Activated CD8-positive, alpha-beta memory T cell treated with anti-CD3 and anti-CD28 coated beads, Interleukin-2, amount 10 ng/mL, durations not matched to agents 7 days and 5 days (primary cell): ENCODE data around the gene RAD21L1. TPM values are rescaled to one million over a fixed set of nuclear protein-coding genes. Genes with fewer than 3 reads are reported as not detected.
"Not testable (repeated sequence)": the region's sequence is repeated elsewhere in the genome, so short reads cannot be mapped to it uniquely, and the experiment has no call there.

Experiments
- ATAC-seq: fragments of 150-1000 bp; cut with Tn5 transposase; one replicate; pipeline ENCODE4 v1.10.0; 2021; ENCODE audit warnings: moderate library complexity
- CTCF ChIA-PET: fragments of 350-600 bp; sonication (Branson Sonifier 250); formaldehyde crosslinking; loops from one replicate; lab custom pipeline; 2021; ENCODE audit warnings: antibody characterized with exemption; lab: Charles Lee
- DNase-seq: peaks from one replicate; pipeline ENCODE4 v3.0.0-alpha.2; 2020
- H3K27ac Mint-ChIP-seq: one replicate; pipeline ENCODE4 v1.8.0; 2021; ENCODE audit warnings: mild to moderate bottlenecking, mixed read lengths
- H3K27me3 Mint-ChIP-seq: one replicate; pipeline ENCODE4 v1.8.0; 2021; ENCODE audit warnings: mixed read lengths
- H3K36me3 Mint-ChIP-seq: one replicate; pipeline ENCODE4 v1.8.0; 2021; ENCODE audit warnings: mild to moderate bottlenecking, mixed read lengths
- H3K4me1 Mint-ChIP-seq: one replicate; pipeline ENCODE4 v1.8.0; 2021; ENCODE audit warnings: mixed read lengths
- H3K4me3 Mint-ChIP-seq: one replicate; pipeline ENCODE4 v1.8.0; 2021; ENCODE audit warnings: mild to moderate bottlenecking, moderate library complexity, mixed read lengths
- H3K9me3 Mint-ChIP-seq: one replicate; pipeline ENCODE4 v1.8.0; 2022; ENCODE audit warnings: low read depth, mixed read lengths
- total RNA-seq, 2 experiments: library from RNA; stranded (reverse); gene quantifications; one replicate each; pipeline ENCODE4 v1.2.3, GENCODE V29; 2021

The RAD21L1 gene
- total RNA-seq, 2 experiments from 2014 or later, result 0.67 TPM; not detected in 1

DNA sequence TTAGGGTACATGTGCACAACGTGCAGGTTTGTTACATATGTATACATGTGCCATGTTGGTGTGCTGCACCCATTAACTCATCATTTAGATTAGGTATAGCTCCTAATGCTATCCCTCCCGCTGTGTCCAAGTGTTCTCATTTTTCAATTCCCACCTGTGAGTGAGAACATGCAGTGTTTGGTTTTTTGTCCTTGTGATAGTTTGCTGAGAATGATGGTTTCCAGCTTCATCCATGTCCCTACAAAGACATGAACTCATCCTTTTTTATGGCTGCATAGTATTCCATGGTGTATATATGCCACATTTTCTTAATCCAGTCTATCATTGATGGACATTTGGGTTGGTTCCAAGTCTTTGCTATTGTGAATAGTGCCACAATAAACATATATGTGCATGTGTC lies 24.4 kb downstream of the RAD21L1 start:
- CTCF ChIA-PET, H3K4me3 Mint-ChIP-seq, DNase-seq, ATAC-seq, H3K36me3 Mint-ChIP-seq, H3K9me3 Mint-ChIP-seq, H3K4me1 Mint-ChIP-seq, H3K27ac Mint-ChIP-seq: not testable (repeated sequence)
- H3K27me3 Mint-ChIP-seq, result peaks cover 28% of the 10 kb centered on the region

GRCh38 chr20:1252416-1252815 lies 26.6 kb downstream of the RAD21L1 start:
- ATAC-seq, result no peak
- H3K27me3 Mint-ChIP-seq, result peaks cover 34% of the 10 kb centered on the region

DNA sequence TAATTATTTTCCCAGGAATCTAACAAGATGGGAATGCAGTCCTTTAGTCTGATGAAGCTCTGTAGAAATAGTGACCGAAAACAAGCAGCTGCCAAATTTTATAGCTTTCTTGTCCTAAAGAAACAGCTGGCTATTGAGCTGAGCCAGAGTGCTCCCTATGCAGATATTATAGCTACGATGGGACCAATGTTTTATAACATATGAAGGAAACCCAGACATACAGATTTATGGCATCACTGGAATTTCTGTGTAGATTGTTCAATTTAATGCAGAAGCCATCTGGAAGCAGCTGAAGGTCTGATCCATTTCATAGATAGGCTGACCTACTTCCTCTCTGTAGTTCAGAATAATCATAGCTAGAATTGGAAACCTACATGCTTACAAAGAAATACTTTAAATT lies 28.4 kb downstream of the RAD21L1 start:
- Mint-ChIP-seq H3K27me3 (peaks cover 35% of the 10 kb centered on the region), H3K36me3 (peaks cover 1% of the 10 kb centered on the region), H3K27ac (no peak overlapping the region), H3K4me3 (no peak overlapping the region), H3K4me1 (peaks cover 2% of the 10 kb centered on the region), H3K9me3 (no peaks in the 10 kb centered on the region)
- ATAC-seq, result no peak
- no peak for DNase-seq
- CTCF ChIA-PET, result interaction anchor here (0.8 kb wide), 1 partner anchor 10 kb away, joined by 3 read pairs; no protein-coding TSS in a partner anchor

More at GRCh38 chr20:1252416-1252815, 26.6 kb downstream of the RAD21L1 start:
- Mint-ChIP-seq H3K4me1 (peaks cover 2% of the 10 kb centered on the region), H3K9me3 (no peaks in the 10 kb centered on the region), H3K4me3 (no peak overlapping the region), H3K36me3 (peaks cover 1% of the 10 kb centered on the region), H3K27ac (no peak overlapping the region)
- CTCF ChIA-PET, result no interaction called here
- no peak for DNase-seq

DNA sequence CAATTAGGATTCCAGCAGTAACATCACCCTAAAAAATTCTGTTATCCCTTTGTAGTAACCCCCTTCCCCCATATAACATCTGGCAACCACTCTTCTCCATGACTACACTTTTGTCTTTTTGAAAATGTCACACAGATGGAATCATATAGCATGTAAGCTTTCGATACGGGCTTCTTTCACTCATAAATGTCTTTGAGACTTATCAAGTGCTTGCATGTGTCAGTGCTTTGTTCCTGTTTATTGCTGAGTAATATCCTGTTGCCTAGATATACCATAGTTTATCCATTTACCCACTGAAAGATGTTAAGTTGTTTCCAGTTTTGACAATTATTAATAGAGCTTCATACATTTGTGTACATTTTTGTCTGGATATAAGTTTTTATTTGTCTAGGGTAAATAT lies 29.8 kb downstream of the RAD21L1 start:
- H3K36me3 Mint-ChIP-seq, result no peaks in the 10 kb centered on the region
- CTCF ChIA-PET, result no interaction called here
- H3K27ac Mint-ChIP-seq, result no peak overlapping the region
- ATAC-seq, result no peak
- DNase-seq, result no peak
- peaks cover 2% of the 10 kb centered on the region for H3K4me1 Mint-ChIP-seq
- H3K9me3 Mint-ChIP-seq, result no peaks in the 10 kb centered on the region
- H3K4me3 Mint-ChIP-seq, result no peak overlapping the region
- H3K27me3 Mint-ChIP-seq, result peaks cover 35% of the 10 kb centered on the region

DNA sequence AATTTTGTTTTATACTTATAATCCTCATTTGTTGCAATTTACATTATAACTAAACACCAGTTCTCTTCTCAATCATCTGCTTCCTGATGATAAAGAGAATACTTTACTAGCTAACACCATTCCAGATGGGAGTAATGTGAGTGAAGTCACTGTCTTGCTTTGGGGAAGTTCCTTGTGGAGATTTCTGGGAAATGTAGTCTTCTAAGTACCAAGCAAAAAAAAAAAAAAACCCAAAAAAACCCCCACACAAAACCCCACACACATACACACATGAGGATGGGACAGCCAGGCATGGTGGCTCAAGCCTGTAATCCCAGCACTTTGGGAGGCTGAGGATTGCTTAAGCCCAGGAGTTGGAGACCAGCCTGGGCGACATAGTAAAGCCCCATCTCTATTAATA lies 38.0 kb downstream of the RAD21L1 start:
- no peak overlapping the region for H3K27ac Mint-ChIP-seq
- H3K9me3 Mint-ChIP-seq, result peaks cover 7% of the 10 kb centered on the region
- ATAC-seq (no peak), DNase-seq (no peak)
- no peak overlapping the region for H3K4me3 Mint-ChIP-seq
- peaks cover 4% of the 10 kb centered on the region for H3K27me3 Mint-ChIP-seq
- peaks cover 6% of the 10 kb centered on the region for H3K36me3 Mint-ChIP-seq
- CTCF ChIA-PET, result interaction anchor here (1.0 to 1.3 kb wide), 2 partner anchors 10 to 51 kb away, joined by 3 read pairs; no protein-coding TSS in a partner anchor
- H3K4me1 Mint-ChIP-seq, result peaks cover 21% of the 10 kb centered on the region

DNA sequence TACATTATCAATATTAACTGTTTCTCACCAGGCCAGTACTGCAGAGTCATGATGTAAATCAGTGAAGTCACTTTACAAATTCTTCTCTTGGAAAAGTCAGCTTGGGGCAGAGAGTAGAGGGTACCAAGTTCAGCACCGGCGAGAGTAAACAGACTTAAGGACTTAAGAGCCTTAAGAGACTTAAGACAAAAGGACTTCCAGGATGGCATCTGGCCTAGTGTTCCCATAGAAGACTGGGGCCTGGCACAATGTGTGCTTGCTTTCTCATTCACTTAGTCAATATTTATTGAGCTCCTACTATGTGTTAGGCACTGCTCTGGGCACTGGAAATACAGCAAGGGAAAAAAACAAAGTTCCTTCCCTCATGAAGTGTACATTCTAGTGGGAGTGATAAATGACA lies 38.9 kb downstream of the RAD21L1 start:
- peak overlapping the region; percentile 80 for H3K4me3 Mint-ChIP-seq
- H3K9me3 Mint-ChIP-seq, result peaks cover 7% of the 10 kb centered on the region
- H3K4me1 Mint-ChIP-seq, result peaks cover 21% of the 10 kb centered on the region
- peaks cover 4% of the 10 kb centered on the region for H3K27me3 Mint-ChIP-seq
- CTCF ChIA-PET, result interaction anchor here (1.0 to 1.3 kb wide), 2 partner anchors 11 to 52 kb away, joined by 3 read pairs; no protein-coding TSS in a partner anchor
- ATAC-seq (no peak), DNase-seq (peak; percentile 33)
- peaks cover 6% of the 10 kb centered on the region for H3K36me3 Mint-ChIP-seq
- H3K27ac Mint-ChIP-seq, result no peak overlapping the region

GRCh38 chr20:1265226-1265915 lies 39.5 kb downstream of the RAD21L1 start:
- ATAC-seq, result no peak
- peaks cover 6% of the 10 kb centered on the region for H3K36me3 Mint-ChIP-seq
- peaks cover 4% of the 10 kb centered on the region for H3K27me3 Mint-ChIP-seq
- peaks cover 21% of the 10 kb centered on the region for H3K4me1 Mint-ChIP-seq
- DNase-seq, result peak; percentile 34
- peak overlapping the region; percentile 81 for H3K27ac Mint-ChIP-seq
- H3K4me3 Mint-ChIP-seq, result peak overlapping the region; percentile 80
- CTCF ChIA-PET, result interaction anchor here (0.6 to 1.4 kb wide), 4 partner anchors 12 to 239 kb away, joined by 3 to 5 read pairs (median 4); partner anchors contain the start of gene NSFL1C
- peaks cover 7% of the 10 kb centered on the region for H3K9me3 Mint-ChIP-seq

DNA sequence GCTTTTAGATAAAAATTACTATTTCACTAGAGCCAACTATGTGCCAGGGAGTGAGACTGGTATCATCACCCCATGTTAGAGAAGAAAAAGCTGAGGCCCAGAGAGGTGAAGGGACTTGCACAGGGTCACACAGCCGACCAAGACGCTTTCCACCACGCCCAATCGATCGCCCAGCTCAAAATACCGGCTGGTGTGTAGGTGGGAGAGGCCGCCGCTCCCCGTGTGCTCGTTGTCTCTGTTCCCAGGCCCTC lies 40.0 kb downstream of the RAD21L1 start:
- H3K27ac Mint-ChIP-seq, result peak overlapping the region; percentile 81
- peaks cover 3% of the 10 kb centered on the region for H3K27me3 Mint-ChIP-seq
- H3K4me3 Mint-ChIP-seq, result peak overlapping the region; percentile 80
- H3K9me3 Mint-ChIP-seq, result peaks cover 7% of the 10 kb centered on the region
- peaks cover 21% of the 10 kb centered on the region for H3K4me1 Mint-ChIP-seq
- DNase-seq (no peak), ATAC-seq (no peak)
- CTCF ChIA-PET, result interaction anchor here (0.6 to 1.8 kb wide), 4 partner anchors 16 to 238 kb away, joined by 3 to 5 read pairs (median 4); partner anchors contain the start of gene NSFL1C
- peaks cover 6% of the 10 kb centered on the region for H3K36me3 Mint-ChIP-seq

- Mint-ChIP-seq H3K27me3 (no peaks in the 10 kb centered on the region), H3K4me3 (peak within 1 kb of the TSS; percentile 80), H3K36me3 (peaks cover 6% of the 10 kb centered on the region), H3K9me3 (peaks cover 7% of the 10 kb centered on the region), H3K27ac (peak within 1 kb of the TSS; percentile 81), H3K4me1 (peaks cover 21% of the 10 kb centered on the region)
- CTCF ChIA-PET, result interaction anchor here (0.6 to 1.8 kb wide), 5 partner anchors 16 to 238 kb away, joined by 3 to 5 read pairs (median 4); partner anchors contain the start of gene NSFL1C
- peak; percentile 92 for ATAC-seq
- DNase-seq, result peak; percentile 84
Observed at GRCh38 chr20:1266167-1266973, 40.5 kb downstream of the RAD21L1 start, which contains the start of gene SNPH. Gene SNPH, plus strand, starts transcription at chr20:1266294. Its CDS starts 29,946 bp downstream, at chr20:1296240.

DNA sequence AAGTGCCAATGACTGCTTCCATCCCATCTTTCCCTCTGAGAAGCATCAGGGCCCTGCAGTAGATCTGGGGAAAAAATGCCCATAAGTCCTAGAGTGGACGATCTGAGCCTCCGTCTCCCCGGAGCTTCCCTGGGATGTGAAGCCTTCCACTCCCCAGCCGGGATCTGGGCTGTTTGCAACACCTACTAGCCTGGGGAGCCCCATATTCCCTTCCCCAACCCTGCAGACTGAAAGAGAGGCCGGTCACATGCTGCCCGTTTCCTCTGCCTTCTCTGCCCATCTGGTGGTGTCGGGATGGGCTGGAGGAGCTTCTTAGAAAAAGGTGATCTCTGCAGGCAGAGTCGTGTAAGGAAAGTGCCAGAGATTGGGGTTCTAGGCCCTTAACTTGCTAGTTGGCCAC lies 41.3 kb downstream of the RAD21L1 start:
- Mint-ChIP-seq H3K36me3 (peaks cover 5% of the 10 kb centered on the region), H3K9me3 (peaks cover 6% of the 10 kb centered on the region), H3K4me1 (peaks cover 21% of the 10 kb centered on the region), H3K4me3 (peak overlapping the region; percentile 80), H3K27ac (no peak overlapping the region), H3K27me3 (no peaks in the 10 kb centered on the region)
- ATAC-seq (no peak), DNase-seq (no peak)
- CTCF ChIA-PET, result interaction anchor here (0.8 to 1.8 kb wide), 2 partner anchors 15 to 19 kb away, joined by 3 to 5 read pairs; no protein-coding TSS in a partner anchor

GRCh38 chr20:1267809-1268374 lies 42.0 kb downstream of the RAD21L1 start:
- CTCF ChIA-PET, result interaction anchor here (1.8 kb wide), 1 partner anchor 14 kb away, joined by 5 read pairs; no protein-coding TSS in a partner anchor
- DNase-seq (no peak), ATAC-seq (no peak)
- Mint-ChIP-seq H3K4me3 (no peak overlapping the region), H3K4me1 (peaks cover 21% of the 10 kb centered on the region), H3K9me3 (peaks cover 4% of the 10 kb centered on the region), H3K36me3 (peaks cover 3% of the 10 kb centered on the region), H3K27ac (no peak overlapping the region), H3K27me3 (no peaks in the 10 kb centered on the region)

DNA sequence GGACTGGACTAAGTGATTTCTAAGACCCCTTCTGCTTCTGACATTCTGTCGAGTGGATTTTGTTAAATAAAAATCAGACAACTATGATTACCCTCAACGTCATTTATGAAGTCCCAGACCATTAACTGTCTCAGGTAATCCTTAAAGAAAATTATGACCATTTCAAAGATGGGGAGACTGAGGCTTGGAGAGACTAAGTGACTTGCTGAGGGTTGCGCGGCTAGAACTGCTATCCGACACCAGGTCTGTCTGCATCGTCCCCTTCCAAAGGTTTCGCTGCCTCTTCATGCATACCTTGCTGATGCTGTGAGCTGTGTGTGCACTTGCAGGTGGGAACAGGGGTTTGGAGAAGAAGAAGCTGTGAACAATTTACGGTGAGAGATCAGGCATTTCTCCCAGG lies 43.4 kb downstream of the RAD21L1 start:
- no peak for ATAC-seq
- Mint-ChIP-seq H3K4me1 (peaks cover 21% of the 10 kb centered on the region), H3K27me3 (no peaks in the 10 kb centered on the region), H3K4me3 (no peak overlapping the region), H3K36me3 (no peaks in the 10 kb centered on the region), H3K9me3 (no peaks in the 10 kb centered on the region), H3K27ac (no peak overlapping the region)
- CTCF ChIA-PET, result no interaction called here
- DNase-seq, result no peak

DNA sequence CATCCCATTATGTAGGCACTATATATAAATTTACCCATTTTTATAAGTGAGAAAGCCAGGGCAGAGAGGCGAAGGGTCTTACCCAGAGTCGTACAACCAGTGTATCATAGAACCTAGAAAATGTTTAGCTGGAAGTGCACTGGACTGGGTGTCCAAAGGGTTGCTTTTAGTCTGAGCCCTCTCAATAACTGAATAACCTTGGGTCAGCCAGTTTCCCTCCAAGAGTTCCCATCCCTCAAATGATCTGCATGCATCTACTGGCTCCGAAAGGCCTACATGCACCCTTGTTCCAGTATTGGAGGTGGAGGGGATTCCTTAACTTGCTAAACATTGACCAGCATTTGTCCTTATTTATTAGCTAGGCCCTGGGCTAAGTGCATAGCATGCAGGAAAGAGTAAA lies 44.0 kb downstream of the RAD21L1 start:
- H3K36me3 Mint-ChIP-seq, result no peaks in the 10 kb centered on the region
- peaks cover 20% of the 10 kb centered on the region for H3K4me1 Mint-ChIP-seq
- no peaks in the 10 kb centered on the region for H3K27me3 Mint-ChIP-seq
- no peaks in the 10 kb centered on the region for H3K9me3 Mint-ChIP-seq
- H3K27ac Mint-ChIP-seq, result no peak overlapping the region
- DNase-seq (no peak), ATAC-seq (no peak)
- CTCF ChIA-PET, result interaction anchor here (0.9 kb wide), 1 partner anchor 10 kb away, joined by 3 read pairs; no protein-coding TSS in a partner anchor
- no peak overlapping the region for H3K4me3 Mint-ChIP-seq
